A549 (cell line): ENCODE results near the gene ZNF644.

ENCODE experiments used
- CTCF ChIP-seq: fragments of >200 bp; sonication (Bioruptor Twin); formaldehyde crosslinking; IDR thresholded peaks from 3 replicates; pipeline ENCODE4 v1.5.1; 2016
- EP300 ChIP-seq, 2 experiments: fragments of >200 bp; sonication (Bioruptor Twin); formaldehyde crosslinking; IDR thresholded peaks; 2 replicates in 1 of 2; 3 replicates in 1 of 2; pipeline ENCODE4 v1.6.1; 2016 to 2017
- ESRRA ChIP-seq: fragments of 150-350 bp; IDR thresholded peaks from 2 replicates; pipeline ENCODE4 v1.6.1; 2014; ENCODE audit warnings: mild to moderate bottlenecking, low read length, borderline replicate concordance
- POLR2AphosphoS2 ChIP-seq: conservative IDR thresholded peaks from 2 replicates; pipeline ENCODE4 v1.6.1; 2012; ENCODE audit warnings: low read length, improper control_type of control experiment, inconsistent platforms
- RAD21 ChIP-seq, 2 experiments: fragments of >200 bp in 1 of 2; sonication (Bioruptor Twin) in 1 of 2; formaldehyde crosslinking in 1 of 2; IDR thresholded peaks in 1 of 2; conservative IDR thresholded peaks in 1 of 2; 2 replicates in 1 of 2; 3 replicates in 1 of 2; pipeline ENCODE4 v1.6.1; 2012 to 2018; ENCODE audit warnings: inconsistent platforms in 1 of 2

- TF ChIP-seq ESRRA (no peak), POLR2AphosphoS2 (no peak), CTCF (no peak), EP300 (IDR thresholded peaks at IDR 0.05) (no peak), RAD21 (conservative IDR thresholded peaks at IDR 0.05 in 1 of 2, IDR thresholded peaks at IDR 0.05 in 1 of 2) (no peak)
These were observed 98.8 kb downstream of the ZNF644 start for GRCh38 chr1:90922996-90923395.
